Measurements from ENCODE around the gene DUSP16. TPM values are rescaled to one million over a fixed set of nuclear protein-coding genes. Genes with fewer than 3 reads are reported as not detected.
"Not testable (repeated sequence)": the region's sequence is repeated elsewhere in the genome, so short reads cannot be mapped to it uniquely, and the experiment has no call there.

DUSP16 gene
- total RNA-seq, 1 experiment from 2014 or later = 63.9 TPM

DNA sequence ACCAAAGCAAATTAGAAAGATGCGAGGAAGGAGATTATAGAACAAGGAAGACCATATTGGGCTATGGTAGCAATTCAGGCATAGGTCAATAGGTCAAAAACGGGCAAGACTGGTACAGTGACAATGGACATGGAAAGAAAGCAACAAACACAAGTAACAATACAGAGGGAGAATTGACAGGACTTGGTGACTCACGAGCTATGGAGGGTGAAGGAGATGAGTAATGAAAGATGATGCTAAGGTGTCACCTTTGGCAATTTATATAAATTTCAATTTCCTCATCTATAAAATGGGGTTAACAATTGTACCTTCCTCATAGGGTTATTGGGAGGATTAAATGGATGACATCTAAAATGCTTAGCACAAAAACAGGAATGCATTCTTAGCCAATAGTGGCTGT, 15.1 kb upstream of the DUSP16 start:
- Histone ChIP-seq H3K9me3 (no peaks in the 10 kb centered on the region), H3K4me1 (peaks cover 6% of the 10 kb centered on the region), H3K4me3 (ENCODE audit: low read depth, low read length) (no peak overlapping the region), H3K36me3 (ENCODE audit: control insufficient read depth, insufficient read depth, low read length) (no peaks in the 10 kb centered on the region), H3K27me3 (replicated peaks; ENCODE audit: control insufficient read depth, insufficient read depth, low read length) (no peaks in the 10 kb centered on the region)
- intact Hi-C loops (cut with micrococcal nuclease; ENCODE audit: unreplicated experiment) = no loop called here
- ChIA-PET CTCF (no interaction called here), POLR2A (no interaction called here)
- DNase-seq = no peak
- no TSS peak for BruUV-seq (replicated peaks)
- Mint-ChIP-seq H3K27ac (ENCODE audit: unreplicated experiment) (no peak overlapping the region), H3K36me3 (ENCODE audit: insufficient read depth, unreplicated experiment) (no peaks in the 10 kb centered on the region), H3K4me1 (ENCODE audit: low read depth, unreplicated experiment) (peaks cover 4% of the 10 kb centered on the region), H3K9me3 (ENCODE audit: unreplicated experiment) (no peaks in the 10 kb centered on the region), H3K4me3 (ENCODE audit: unreplicated experiment) (no peak overlapping the region), H3K27me3 (ENCODE audit: insufficient read depth, unreplicated experiment) (no peaks in the 10 kb centered on the region)
- TF ChIP-seq, protein P1, sequence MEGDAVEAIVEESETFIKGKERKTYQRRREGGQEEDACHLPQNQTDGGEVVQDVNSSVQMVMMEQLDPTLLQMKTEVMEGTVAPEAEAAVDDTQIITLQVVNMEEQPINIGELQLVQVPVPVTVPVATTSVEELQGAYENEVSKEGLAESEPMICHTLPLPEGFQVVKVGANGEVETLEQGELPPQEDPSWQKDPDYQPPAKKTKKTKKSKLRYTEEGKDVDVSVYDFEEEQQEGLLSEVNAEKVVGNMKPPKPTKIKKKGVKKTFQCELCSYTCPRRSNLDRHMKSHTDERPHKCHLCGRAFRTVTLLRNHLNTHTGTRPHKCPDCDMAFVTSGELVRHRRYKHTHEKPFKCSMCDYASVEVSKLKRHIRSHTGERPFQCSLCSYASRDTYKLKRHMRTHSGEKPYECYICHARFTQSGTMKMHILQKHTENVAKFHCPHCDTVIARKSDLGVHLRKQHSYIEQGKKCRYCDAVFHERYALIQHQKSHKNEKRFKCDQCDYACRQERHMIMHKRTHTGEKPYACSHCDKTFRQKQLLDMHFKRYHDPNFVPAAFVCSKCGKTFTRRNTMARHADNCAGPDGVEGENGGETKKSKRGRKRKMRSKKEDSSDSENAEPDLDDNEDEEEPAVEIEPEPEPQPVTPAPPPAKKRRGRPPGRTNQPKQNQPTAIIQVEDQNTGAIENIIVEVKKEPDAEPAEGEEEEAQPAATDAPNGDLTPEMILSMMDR (IDR thresholded peaks at IDR 0.05; ENCODE audit: insufficient read depth in 1 of 2, low read depth in 1 of 2, low read length in 1 of 2, severe bottlenecking in 1 of 2, unreplicated experiment in 1 of 2) = no peak

DNA sequence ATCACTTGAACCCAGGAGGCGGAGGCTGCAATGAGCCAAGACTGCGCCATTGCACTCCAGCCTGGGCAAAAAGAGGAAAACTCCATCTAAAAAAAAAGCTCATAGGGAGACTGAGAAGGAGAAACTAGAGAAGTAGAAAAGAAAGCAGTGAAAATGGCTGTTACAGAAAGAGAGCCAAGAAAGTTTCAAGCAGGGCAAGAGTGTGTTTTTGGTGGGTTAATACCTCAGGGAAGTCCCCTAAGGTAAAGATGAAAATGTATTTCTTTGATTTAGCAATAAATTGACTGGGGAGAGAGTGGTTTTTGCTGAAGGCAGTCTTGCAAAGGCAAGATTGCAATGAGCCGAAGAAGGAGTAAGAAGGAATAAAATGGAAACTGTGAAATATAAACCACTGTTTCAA, 10.0 kb upstream of the DUSP16 start:
- Histone ChIP-seq H3K9me3 (no peaks in the 10 kb centered on the region), H3K27me3 (replicated peaks; ENCODE audit: control insufficient read depth, insufficient read depth, low read length) (no peaks in the 10 kb centered on the region), H3K4me1 (no peaks in the 10 kb centered on the region), H3K4me3 (ENCODE audit: low read depth, low read length) (no peak overlapping the region), H3K36me3 (ENCODE audit: control insufficient read depth, insufficient read depth, low read length) (no peaks in the 10 kb centered on the region)
- no peak for DNase-seq
- intact Hi-C loops (cut with micrococcal nuclease; ENCODE audit: unreplicated experiment) = no loop called here
- TF ChIP-seq, protein P1 (IDR thresholded peaks at IDR 0.05; ENCODE audit: insufficient read depth in 1 of 2, low read depth in 1 of 2, low read length in 1 of 2, severe bottlenecking in 1 of 2, unreplicated experiment in 1 of 2) = no peak
- Mint-ChIP-seq H3K4me1 (ENCODE audit: low read depth, unreplicated experiment) (no peaks in the 10 kb centered on the region), H3K27ac (ENCODE audit: unreplicated experiment) (no peak overlapping the region), H3K9me3 (ENCODE audit: unreplicated experiment) (peaks cover 6% of the 10 kb centered on the region), H3K27me3 (ENCODE audit: insufficient read depth, unreplicated experiment) (no peaks in the 10 kb centered on the region), H3K4me3 (ENCODE audit: unreplicated experiment) (no peak overlapping the region), H3K36me3 (ENCODE audit: insufficient read depth, unreplicated experiment) (no peaks in the 10 kb centered on the region)
- CTCF ChIA-PET = no interaction called here
- no TSS peak for BruUV-seq (replicated peaks)
- POLR2A ChIA-PET = no interaction called here

DNA sequence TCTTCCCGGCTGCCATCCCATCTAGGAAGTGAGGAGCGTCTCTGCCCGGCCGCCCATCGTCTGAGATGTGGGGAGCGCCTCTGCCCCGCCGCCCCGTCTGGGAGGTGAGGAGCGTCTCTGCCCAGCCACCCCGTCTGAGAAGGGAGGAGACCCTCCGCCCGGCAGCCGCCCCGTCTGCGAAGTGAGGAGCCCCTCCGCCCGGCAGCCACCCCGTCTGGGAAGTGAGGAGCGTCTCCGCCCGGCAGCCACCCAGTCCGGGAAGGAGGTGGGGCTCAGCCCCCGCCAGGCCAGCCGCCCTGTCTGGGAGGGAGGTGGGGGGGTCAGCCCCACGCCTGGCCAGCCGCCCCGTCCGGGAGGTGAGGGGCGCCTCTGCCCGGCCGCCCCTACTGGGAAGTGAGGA, 3.3 kb upstream of the DUSP16 start:
- BruUV-seq (replicated peaks); POLR2A ChIA-PET; H3K27me3 ChIP-seq (replicated peaks; ENCODE audit: control insufficient read depth, insufficient read depth, low read length); CTCF ChIA-PET; H3K9me3 ChIP-seq; H3K4me3 ChIP-seq (ENCODE audit: low read depth, low read length); intact Hi-C loops (cut with micrococcal nuclease; ENCODE audit: unreplicated experiment); DNase-seq; H3K36me3 ChIP-seq (ENCODE audit: control insufficient read depth, insufficient read depth, low read length); H3K4me1 Mint-ChIP-seq (ENCODE audit: low read depth, unreplicated experiment); H3K4me3 Mint-ChIP-seq (ENCODE audit: unreplicated experiment); H3K27ac Mint-ChIP-seq (ENCODE audit: unreplicated experiment); H3K27me3 Mint-ChIP-seq (ENCODE audit: insufficient read depth, unreplicated experiment): not testable (repeated sequence)
- H3K9me3 Mint-ChIP-seq (ENCODE audit: unreplicated experiment) = peaks cover 27% of the 10 kb centered on the region
- H3K4me1 ChIP-seq = peaks cover 10% of the 10 kb centered on the region
- H3K36me3 Mint-ChIP-seq (ENCODE audit: insufficient read depth, unreplicated experiment) = peaks cover 24% of the 10 kb centered on the region

DNA sequence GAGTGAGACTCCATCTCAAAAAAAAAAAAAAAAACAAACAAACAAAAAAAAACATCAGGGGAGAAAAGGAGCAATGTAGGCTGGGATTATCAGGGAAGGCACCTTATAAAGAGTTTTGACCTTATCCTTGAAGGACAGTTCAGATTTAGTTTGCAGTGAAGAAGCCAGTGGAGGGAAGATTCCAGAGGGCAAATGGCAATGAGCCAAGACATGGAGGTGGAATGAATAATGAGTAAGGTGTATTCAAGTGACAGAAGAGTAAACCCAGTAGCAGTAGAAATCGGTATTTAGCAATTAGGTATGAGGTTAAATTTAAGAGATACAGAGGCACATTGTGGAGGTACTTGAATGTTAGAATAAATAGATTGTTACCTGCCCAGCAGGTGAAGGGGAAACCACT, 2.2 kb upstream of the DUSP16 start:
- H3K4me1 Mint-ChIP-seq (ENCODE audit: low read depth, unreplicated experiment) = peaks cover 9% of the 10 kb centered on the region
- DNase-seq = no peak
- no peak overlapping the region for H3K27ac Mint-ChIP-seq (ENCODE audit: unreplicated experiment)
- no peaks in the 10 kb centered on the region for H3K36me3 ChIP-seq (ENCODE audit: control insufficient read depth, insufficient read depth, low read length)
- BruUV-seq (replicated peaks) = no TSS peak
- H3K36me3 Mint-ChIP-seq (ENCODE audit: insufficient read depth, unreplicated experiment) = peaks cover 34% of the 10 kb centered on the region
- POLR2A ChIA-PET = no interaction called here
- intact Hi-C loops (cut with micrococcal nuclease; ENCODE audit: unreplicated experiment) = loop anchor here (1.0 to 5.0 kb wide), 4 partner anchors 46 to 189 kb away; partner anchors contain the start of gene CREBL2
- no peaks in the 10 kb centered on the region for H3K27me3 Mint-ChIP-seq (ENCODE audit: insufficient read depth, unreplicated experiment)
- no peaks in the 10 kb centered on the region for H3K27me3 ChIP-seq (replicated peaks; ENCODE audit: control insufficient read depth, insufficient read depth, low read length)
- no peak overlapping the region for H3K4me3 Mint-ChIP-seq (ENCODE audit: unreplicated experiment)
- no peak overlapping the region for H3K4me3 ChIP-seq (ENCODE audit: low read depth, low read length)
- H3K4me1 ChIP-seq = peaks cover 12% of the 10 kb centered on the region
- TF ChIP-seq, protein P1 (IDR thresholded peaks at IDR 0.05; ENCODE audit: insufficient read depth in 1 of 2, low read depth in 1 of 2, low read length in 1 of 2, severe bottlenecking in 1 of 2, unreplicated experiment in 1 of 2) = no peak
- CTCF ChIA-PET = interaction anchor here (0.6 to 2.4 kb wide), 5 partner anchors 10 to 188 kb away, joined by 3 to 25 read pairs (median 3); no protein-coding TSS in a partner anchor
- H3K9me3 Mint-ChIP-seq (ENCODE audit: unreplicated experiment) = peaks cover 27% of the 10 kb centered on the region
- H3K9me3 ChIP-seq = peaks cover 6% of the 10 kb centered on the region; the same call in 1 of the 2 replicates
